Large intestine (tissue), 3 donors: Measurements from ENCODE around the gene EHBP1. TPM values are rescaled to one million over a fixed set of nuclear protein-coding genes. Genes with fewer than 3 reads are reported as not detected.

ENCODE experiments used
- DNase-seq, 2 donors: peaks; one replicate each; pipeline versions ENCODE4 v3.0.0 to v3.0.0-alpha.2; 2013
- H3K27ac ChIP-seq: one replicate; pipeline ENCODE4 v1.5.1; 2013; ENCODE audit warnings: low read length
- H3K27me3 ChIP-seq: 2 replicates; pipeline ENCODE4 v1.6.1; 2013; ENCODE audit warnings: low read length; ENCODE audit not compliant: control insufficient read depth, insufficient read depth
- H3K36me3 ChIP-seq: 2 replicates; pipeline ENCODE4 v1.6.1; 2013; ENCODE audit warnings: low read length; ENCODE audit not compliant: control insufficient read depth, insufficient read depth
- H3K4me1 ChIP-seq: one replicate; pipeline ENCODE4 v1.6.1; 2013; ENCODE audit warnings: low read length; ENCODE audit not compliant: control insufficient read depth, insufficient read depth
- H3K4me3 ChIP-seq: one replicate; pipeline ENCODE4 v1.5.1; 2013; ENCODE audit warnings: low read length
- H3K9me3 ChIP-seq: one replicate; pipeline ENCODE4 v1.6.1; 2013; ENCODE audit warnings: mild to moderate bottlenecking, low read depth, low read length, moderate library complexity; ENCODE audit not compliant: control insufficient read depth
- WGBS: methylation state at CpG from one replicate; pipeline ENCODE4 v1.1.5; 2013; ENCODE audit warnings: low lambda C conversion rate; ENCODE audit not compliant: insufficient coverage; 5-methylcytosine and 5-hydroxymethylcytosine counted together
- polyA plus RNA-seq: library from polyadenylated mRNA; unstranded; fragments of 120-200 nt; gene quantifications from one replicate; pipeline ENCODE4 v1.2.1, GENCODE V29; 2013

Gene EHBP1
- polyA plus RNA-seq, 1 donor: 30.7 TPM

DNA sequence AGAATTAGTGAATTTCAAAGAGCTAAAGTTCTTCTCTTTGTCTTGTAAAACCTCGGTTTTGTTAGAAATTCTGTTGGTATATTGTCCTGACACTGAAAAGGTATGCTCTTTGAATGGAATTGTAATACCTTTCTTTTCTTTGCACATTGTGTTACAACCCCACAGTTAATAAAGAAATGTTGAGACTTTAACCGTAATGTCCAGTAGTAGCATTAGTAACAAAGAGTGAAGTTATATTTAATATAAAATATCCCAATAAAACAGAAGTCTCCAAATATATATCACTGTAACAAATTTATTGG is 69.8 kb downstream of the EHBP1 start:
- no peak for DNase-seq
- WGBS: 40% methylated on average over 2 of the region's 2 CpGs
- no peak overlapping the region for H3K27ac ChIP-seq
- H3K4me3 ChIP-seq: no peak overlapping the region
- no peaks in the 10 kb centered on the region for H3K27me3 ChIP-seq
- H3K4me1 ChIP-seq: no peaks in the 10 kb centered on the region
- no peaks in the 10 kb centered on the region for H3K9me3 ChIP-seq
- H3K36me3 ChIP-seq: no peaks in the 10 kb centered on the region

DNA sequence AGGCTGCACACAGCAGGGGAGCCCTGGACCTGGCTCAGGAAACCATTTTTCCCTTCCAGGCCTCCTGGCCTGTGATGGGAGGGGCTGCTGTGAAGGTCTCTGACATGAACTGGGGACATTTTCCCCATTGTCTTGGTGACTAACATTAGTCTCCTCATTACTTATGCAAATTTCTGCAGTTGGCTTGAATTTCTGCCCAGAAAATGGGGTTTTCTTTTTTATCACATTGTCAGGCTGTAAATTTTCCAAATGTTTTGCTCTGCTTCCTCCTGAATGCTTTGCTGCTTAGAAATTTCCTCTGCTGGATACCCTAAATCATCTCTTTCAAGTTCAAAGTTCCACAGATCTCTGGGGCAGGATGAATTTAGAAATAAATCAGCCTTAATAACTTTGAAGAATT is 78.2 kb downstream of the EHBP1 start:
- Histone ChIP-seq H3K9me3 (no peaks in the 10 kb centered on the region), H3K36me3 (peaks cover 4% of the 10 kb centered on the region), H3K27ac (no peak overlapping the region), H3K4me1 (no peaks in the 10 kb centered on the region), H3K4me3 (no peak overlapping the region), H3K27me3 (no peaks in the 10 kb centered on the region)
- no peak for DNase-seq

DNA sequence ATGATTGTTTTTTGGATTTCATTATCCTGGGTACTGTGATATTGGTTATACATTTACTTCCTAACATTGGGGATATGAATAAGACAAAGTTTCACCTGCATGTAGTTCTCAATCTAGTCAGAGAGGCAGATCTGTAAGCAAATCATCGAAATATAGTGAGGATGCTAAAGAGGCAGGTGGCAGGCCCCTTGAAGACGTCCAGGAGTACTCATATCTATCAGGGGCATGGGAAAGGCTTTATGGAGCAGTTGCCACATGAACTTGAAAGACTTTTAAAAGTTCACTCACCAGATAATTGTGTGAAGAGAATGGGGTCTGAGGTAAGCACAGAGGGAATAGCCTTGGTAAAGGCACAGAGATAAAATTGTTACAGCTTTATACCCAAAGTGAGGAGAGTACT is 78.8 kb downstream of the EHBP1 start:
- H3K4me1 ChIP-seq: no peaks in the 10 kb centered on the region
- H3K9me3 ChIP-seq: no peaks in the 10 kb centered on the region
- WGBS: 33% methylated on average over 1 of the region's 2 CpGs
- H3K27ac ChIP-seq: no peak overlapping the region
- peaks cover 4% of the 10 kb centered on the region for H3K36me3 ChIP-seq
- no peak for DNase-seq
- no peak overlapping the region for H3K4me3 ChIP-seq
- H3K27me3 ChIP-seq: no peaks in the 10 kb centered on the region

DNA sequence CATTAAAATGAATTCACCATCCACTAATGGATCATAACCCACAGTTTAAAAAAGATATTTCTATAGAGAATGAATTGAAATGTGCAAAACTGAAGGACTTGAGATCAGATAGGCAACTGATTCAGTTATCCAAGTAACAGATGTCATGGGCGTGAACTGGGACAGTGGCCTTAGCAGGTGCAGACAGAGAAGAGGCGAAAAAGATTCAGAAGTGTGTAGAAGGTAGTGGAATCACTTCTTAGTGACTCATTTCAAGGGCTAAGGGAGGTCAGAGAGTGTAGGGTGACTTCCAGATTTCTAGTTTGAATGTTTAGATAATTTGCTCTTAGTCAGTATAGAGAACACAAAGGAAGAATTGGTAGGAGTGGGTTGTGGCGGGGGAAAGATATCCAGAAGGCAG is 79.7 kb downstream of the EHBP1 start:
- H3K4me1 ChIP-seq: no peaks in the 10 kb centered on the region

DNA sequence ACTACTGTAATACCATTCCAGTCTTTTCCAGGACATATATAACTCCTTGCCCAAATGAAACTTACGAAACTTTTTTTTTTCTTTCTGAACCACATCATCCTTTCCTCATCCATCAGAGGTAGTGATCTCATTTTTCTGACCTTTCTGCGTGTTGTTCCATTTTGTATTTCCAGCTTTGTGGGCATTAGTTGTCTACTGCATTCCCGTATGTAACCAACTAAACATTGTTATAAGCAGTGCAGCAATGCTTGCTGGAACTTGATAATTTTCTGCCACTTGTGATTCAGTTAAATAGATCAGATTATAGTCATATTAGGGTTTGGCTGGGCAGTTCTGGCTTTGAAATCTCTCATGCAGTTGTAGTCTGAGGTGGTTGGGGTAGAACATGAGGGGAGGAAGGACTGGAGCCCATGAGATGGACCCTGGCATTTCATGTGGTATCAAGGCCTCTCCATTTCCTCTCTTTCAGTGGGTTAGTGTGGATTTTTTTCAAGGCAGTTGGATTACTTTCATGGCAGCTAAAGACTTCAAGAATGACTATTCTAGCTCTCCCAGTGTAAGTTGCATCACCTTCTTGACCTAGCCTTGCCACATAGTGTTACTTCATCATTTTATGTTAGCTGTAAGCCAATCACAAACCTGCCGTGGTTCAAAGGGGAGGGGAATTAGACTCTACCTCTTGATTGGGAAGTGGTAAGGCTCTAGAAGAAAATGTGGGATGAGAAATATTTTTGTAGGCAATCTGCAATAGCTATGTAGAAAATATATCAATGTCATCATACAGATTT is 80.5 kb downstream of the EHBP1 start:
- 100% methylated on average over 3 of the region's 4 CpGs for WGBS
- Histone ChIP-seq H3K36me3 (peaks cover 4% of the 10 kb centered on the region), H3K9me3 (no peaks in the 10 kb centered on the region), H3K27ac (no peak overlapping the region), H3K4me3 (no peak overlapping the region), H3K4me1 (no peaks in the 10 kb centered on the region), H3K27me3 (no peaks in the 10 kb centered on the region)
- DNase-seq: no peak

More for the DNA sequence above, 79.7 kb downstream of the EHBP1 start:
- no peak overlapping the region for H3K27ac ChIP-seq
- DNase-seq: no peak
- H3K36me3 ChIP-seq: peaks cover 4% of the 10 kb centered on the region
- H3K9me3 ChIP-seq: no peaks in the 10 kb centered on the region
- WGBS: 100% methylated on average over 1 of the region's 3 CpGs
- H3K4me3 ChIP-seq: no peak overlapping the region
- no peaks in the 10 kb centered on the region for H3K27me3 ChIP-seq

DNA sequence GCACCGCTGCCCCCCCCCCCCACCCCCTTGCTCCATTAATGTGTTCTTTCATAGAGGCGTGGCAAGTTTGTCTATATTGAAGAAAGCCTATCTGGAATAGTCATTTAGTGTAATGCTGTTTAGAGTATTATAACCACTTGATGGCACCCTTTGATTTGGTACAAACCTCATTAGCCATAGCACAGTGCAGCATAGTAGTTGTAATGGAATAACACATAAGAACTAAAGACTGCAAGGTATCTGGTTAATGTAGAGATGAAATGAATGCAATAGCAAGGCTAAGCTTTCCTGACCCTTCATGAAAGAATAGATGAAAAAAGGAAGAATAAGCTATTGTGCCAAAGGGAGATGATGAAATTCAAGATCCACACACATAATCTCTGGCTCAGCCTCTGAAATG is 81.9 kb downstream of the EHBP1 start:
- no peaks in the 10 kb centered on the region for H3K4me1 ChIP-seq

DNA sequence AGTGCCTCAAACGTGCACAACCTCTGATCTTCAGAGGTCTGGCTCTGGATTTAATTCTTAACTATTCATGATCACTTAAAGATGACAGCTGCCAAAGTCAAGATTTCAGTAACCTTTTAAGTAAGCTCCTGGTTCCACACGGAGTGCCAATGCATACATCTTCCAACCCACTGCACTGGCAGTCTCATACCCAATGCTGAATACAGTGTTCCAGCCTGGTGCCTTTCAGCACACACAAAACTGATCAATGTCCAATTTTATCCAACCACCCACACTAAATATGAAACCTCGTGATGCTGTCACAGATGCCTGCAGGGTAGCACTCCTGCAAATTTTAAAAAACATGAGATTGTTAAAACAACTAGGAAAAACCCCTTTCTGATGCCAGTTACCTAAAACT is 84.0 kb downstream of the EHBP1 start:
- no CpG with 5 or more reads among the region's 3 CpGs for WGBS
- no peak for DNase-seq
- H3K36me3 ChIP-seq: no peaks in the 10 kb centered on the region
- no peaks in the 10 kb centered on the region for H3K27me3 ChIP-seq
- H3K9me3 ChIP-seq: no peaks in the 10 kb centered on the region
- no peak overlapping the region for H3K27ac ChIP-seq
- H3K4me1 ChIP-seq: no peaks in the 10 kb centered on the region
- H3K4me3 ChIP-seq: no peak overlapping the region

More for the DNA sequence above, 81.9 kb downstream of the EHBP1 start:
- no peaks in the 10 kb centered on the region for H3K27me3 ChIP-seq
- H3K27ac ChIP-seq: no peak overlapping the region
- H3K9me3 ChIP-seq: no peaks in the 10 kb centered on the region
- H3K36me3 ChIP-seq: peaks cover 4% of the 10 kb centered on the region
- H3K4me3 ChIP-seq: no peak overlapping the region
- DNase-seq: peak; percentile 5 to 26
- no CpG with 5 or more reads among the region's 2 CpGs for whole genome bisulfite sequencing

DNA sequence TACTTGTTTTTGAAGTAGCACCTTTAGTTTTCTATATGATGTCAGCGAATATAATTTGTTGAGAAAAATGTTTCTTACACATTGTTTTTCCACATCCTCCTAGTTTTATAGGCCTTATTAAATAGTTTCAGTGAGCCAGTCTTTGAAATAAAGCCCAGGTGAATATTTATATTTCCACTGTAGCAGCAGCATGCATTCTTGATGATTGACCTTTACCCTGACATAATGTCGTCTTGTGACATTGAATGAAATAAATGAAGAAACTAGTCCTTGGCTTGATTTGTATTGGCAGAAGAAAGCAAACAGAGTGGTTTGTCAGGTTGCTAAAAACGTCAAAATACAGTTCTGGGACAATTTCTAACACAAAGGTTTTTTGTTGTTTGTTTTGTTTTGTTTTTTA is 84.4 kb downstream of the EHBP1 start:
- Histone ChIP-seq H3K4me3 (no peak overlapping the region), H3K9me3 (no peaks in the 10 kb centered on the region), H3K27me3 (no peaks in the 10 kb centered on the region), H3K36me3 (no peaks in the 10 kb centered on the region), H3K4me1 (no peaks in the 10 kb centered on the region), H3K27ac (no peak overlapping the region)
- DNase-seq: peak in 1 of 2 donors; percentile 31
- 100% methylated on average over 1 of the region's 3 CpGs for WGBS

DNA sequence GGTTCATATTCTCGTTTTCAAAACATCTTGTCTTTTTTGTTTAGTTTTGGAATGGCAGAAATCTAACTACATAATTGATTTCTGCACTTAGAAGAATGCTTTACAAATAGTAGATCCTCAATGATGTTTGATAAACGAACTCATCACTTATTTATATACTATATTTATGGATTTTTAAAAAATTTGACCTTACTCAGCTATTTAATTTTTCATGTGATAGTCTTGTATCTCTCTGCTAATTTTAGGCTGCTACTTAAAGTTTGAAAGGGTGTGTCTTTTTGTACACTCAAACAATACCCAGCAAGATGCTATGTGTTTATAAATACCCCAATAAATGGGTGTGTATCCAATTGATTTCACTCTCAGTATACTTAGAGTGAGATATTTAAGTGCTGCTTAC is 86.9 kb downstream of the EHBP1 start:
- no peaks in the 10 kb centered on the region for H3K4me1 ChIP-seq
- no peak overlapping the region for H3K27ac ChIP-seq
- no peaks in the 10 kb centered on the region for H3K36me3 ChIP-seq
- no peaks in the 10 kb centered on the region for H3K27me3 ChIP-seq
- no peak for DNase-seq
- WGBS: 100% methylated on average over 1 of the region's 2 CpGs
- no peaks in the 10 kb centered on the region for H3K9me3 ChIP-seq
- no peak overlapping the region for H3K4me3 ChIP-seq

DNA sequence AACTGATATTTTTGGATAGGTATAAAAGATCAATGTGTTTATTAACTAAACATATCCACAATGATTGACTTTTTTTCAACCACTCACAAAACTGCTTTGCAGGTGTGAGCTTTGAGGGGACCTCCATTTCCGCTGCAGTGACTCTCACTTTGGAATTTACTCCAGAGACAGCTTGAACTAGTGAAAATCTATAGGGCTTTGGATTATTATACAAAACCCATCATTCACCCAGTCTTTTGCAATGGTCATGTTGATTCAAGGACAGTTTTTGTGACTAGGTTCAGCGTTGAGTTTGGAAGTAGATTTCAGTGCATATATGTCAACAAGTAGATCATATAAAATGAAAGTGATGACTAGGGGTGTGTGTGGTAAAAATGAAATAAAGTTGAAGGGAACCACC is 87.7 kb downstream of the EHBP1 start:
- WGBS: 100% methylated on average over 1 of the region's 2 CpGs
- no peaks in the 10 kb centered on the region for H3K36me3 ChIP-seq
- no peaks in the 10 kb centered on the region for H3K9me3 ChIP-seq
- H3K27me3 ChIP-seq: no peaks in the 10 kb centered on the region
- no peak overlapping the region for H3K4me3 ChIP-seq
- DNase-seq: no peak
- H3K4me1 ChIP-seq: no peaks in the 10 kb centered on the region
- no peak overlapping the region for H3K27ac ChIP-seq

DNA sequence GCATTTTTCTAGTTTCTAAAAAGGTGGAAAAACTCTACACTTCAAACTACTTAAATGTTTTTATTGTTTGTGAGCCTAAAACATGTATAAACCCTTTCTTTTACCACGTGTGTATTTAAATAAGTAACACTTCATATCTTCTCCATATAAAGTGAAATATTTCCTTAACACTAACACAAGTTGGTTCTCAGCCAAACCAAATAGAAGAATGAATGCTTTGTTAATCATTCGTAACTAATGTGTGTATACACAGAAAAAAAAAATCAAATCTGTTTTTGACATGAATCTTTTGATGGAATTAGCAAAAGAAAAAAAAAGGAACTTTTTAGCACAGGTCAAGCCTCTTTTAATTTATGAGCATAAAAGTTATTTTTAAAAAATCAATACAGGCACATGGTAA is 89.3 kb downstream of the EHBP1 start:
- Histone ChIP-seq H3K4me1 (no peaks in the 10 kb centered on the region), H3K27ac (no peak overlapping the region), H3K27me3 (no peaks in the 10 kb centered on the region), H3K36me3 (no peaks in the 10 kb centered on the region), H3K9me3 (no peaks in the 10 kb centered on the region), H3K4me3 (no peak overlapping the region)
- 17% methylated on average over 2 of the region's 2 CpGs for WGBS
- DNase-seq: peak in 1 of 2 donors; percentile 27
